ENCODE results near the gene SPECC1L.
"Not testable (repeated sequence)": the region's sequence is repeated elsewhere in the genome, so short reads cannot be mapped to it uniquely, and the experiment has no call there.

SPECC1L gene

GRCh38 chr22:24235315-24235714 is 35.3 kb upstream of the SPECC1L start:
- Histone ChIP-seq H3K9ac (ENCODE audit: low read depth in 1 of 2, low read length in 2 of 2) (no peak overlapping the region), H3K36me3 (ENCODE audit: control insufficient read depth in 1 of 2, insufficient read depth in 2 of 2, low read length in 2 of 2) (no peaks in the 10 kb centered on the region), H3K4me3 (ENCODE audit: low read depth in 1 of 2, low read length in 2 of 2) (no peak overlapping the region), H3K27me3 (ENCODE audit: control insufficient read depth in 1 of 2, insufficient read depth in 2 of 2, low read length in 2 of 2) (no peaks in the 10 kb centered on the region), H3K9me3 (ENCODE audit: control insufficient read depth in 1 of 2, low read length in 2 of 2) (no peaks in the 10 kb centered on the region), H3K27ac (ENCODE audit: low read depth, low read length) (no peak overlapping the region), H3K4me1 (ENCODE audit: control insufficient read depth in 1 of 2, insufficient read depth in 2 of 2, low read length in 2 of 2) (no peaks in the 10 kb centered on the region)

GRCh38 chr22:24236656-24237055 is 34.0 kb upstream of the SPECC1L start:
- Histone ChIP-seq H3K27me3 (ENCODE audit: control insufficient read depth in 1 of 2, insufficient read depth in 2 of 2, low read length in 2 of 2) (no peaks in the 10 kb centered on the region), H3K4me3 (ENCODE audit: low read depth in 1 of 2, low read length in 2 of 2) (no peak overlapping the region), H3K27ac (ENCODE audit: low read depth, low read length) (no peak overlapping the region), H3K9ac (ENCODE audit: low read depth in 1 of 2, low read length in 2 of 2) (no peak overlapping the region), H3K9me3 (ENCODE audit: control insufficient read depth in 1 of 2, low read length in 2 of 2) (no peaks in the 10 kb centered on the region), H3K36me3 (ENCODE audit: control insufficient read depth in 1 of 2, insufficient read depth in 2 of 2, low read length in 2 of 2) (no peaks in the 10 kb centered on the region), H3K4me1 (ENCODE audit: control insufficient read depth in 1 of 2, insufficient read depth in 2 of 2, low read length in 2 of 2) (no peaks in the 10 kb centered on the region)

GRCh38 chr22:24238101-24238694 is 32.4 kb upstream of the SPECC1L start:
- H3K9me3 ChIP-seq (ENCODE audit: control insufficient read depth in 1 of 2, low read length in 2 of 2); H3K4me1 ChIP-seq (ENCODE audit: control insufficient read depth in 1 of 2, insufficient read depth in 2 of 2, low read length in 2 of 2); H3K27ac ChIP-seq (ENCODE audit: low read depth, low read length); H3K36me3 ChIP-seq (ENCODE audit: control insufficient read depth in 1 of 2, insufficient read depth in 2 of 2, low read length in 2 of 2); H3K9ac ChIP-seq (ENCODE audit: low read depth in 1 of 2, low read length in 2 of 2); H3K4me3 ChIP-seq (ENCODE audit: low read depth in 1 of 2, low read length in 2 of 2); H3K27me3 ChIP-seq (ENCODE audit: control insufficient read depth in 1 of 2, insufficient read depth in 2 of 2, low read length in 2 of 2): not testable (repeated sequence)

- H3K36me3 ChIP-seq (ENCODE audit: control insufficient read depth in 1 of 2, insufficient read depth in 2 of 2, low read length in 2 of 2) = no peaks in the 10 kb centered on the region
- H3K9ac ChIP-seq (ENCODE audit: low read depth in 1 of 2, low read length in 2 of 2) = no peak overlapping the region
- H3K9me3 ChIP-seq (ENCODE audit: control insufficient read depth in 1 of 2, low read length in 2 of 2) = no peaks in the 10 kb centered on the region
- peaks cover 0 to 7% of the 10 kb centered on the region in 2 donors for H3K4me1 ChIP-seq (ENCODE audit: control insufficient read depth in 1 of 2, insufficient read depth in 2 of 2, low read length in 2 of 2)
- H3K27ac ChIP-seq (ENCODE audit: low read depth, low read length) = no peak overlapping the region
- no peak overlapping the region for H3K4me3 ChIP-seq (ENCODE audit: low read depth in 1 of 2, low read length in 2 of 2)
- H3K27me3 ChIP-seq (ENCODE audit: control insufficient read depth in 1 of 2, insufficient read depth in 2 of 2, low read length in 2 of 2) = no peaks in the 10 kb centered on the region
Observed at GRCh38 chr22:24240381-24240780, 30.2 kb upstream of the SPECC1L start.

GRCh38 chr22:24240985-24241692 is 29.5 kb upstream of the SPECC1L start:
- H3K27me3 ChIP-seq (ENCODE audit: control insufficient read depth in 1 of 2, insufficient read depth in 2 of 2, low read length in 2 of 2); H3K27ac ChIP-seq (ENCODE audit: low read depth, low read length); H3K36me3 ChIP-seq (ENCODE audit: control insufficient read depth in 1 of 2, insufficient read depth in 2 of 2, low read length in 2 of 2); H3K4me1 ChIP-seq (ENCODE audit: control insufficient read depth in 1 of 2, insufficient read depth in 2 of 2, low read length in 2 of 2); H3K4me3 ChIP-seq (ENCODE audit: low read depth in 1 of 2, low read length in 2 of 2); H3K9ac ChIP-seq (ENCODE audit: low read depth in 1 of 2, low read length in 2 of 2); H3K9me3 ChIP-seq (ENCODE audit: control insufficient read depth in 1 of 2, low read length in 2 of 2): not testable (repeated sequence)

GRCh38 chr22:24243417-24243816 is 27.2 kb upstream of the SPECC1L start:
- peaks cover 4 to 14% of the 10 kb centered on the region in 2 donors for H3K4me1 ChIP-seq (ENCODE audit: control insufficient read depth in 1 of 2, insufficient read depth in 2 of 2, low read length in 2 of 2)
- not testable (repeated sequence) for H3K4me3 ChIP-seq (ENCODE audit: low read depth in 1 of 2, low read length in 2 of 2); H3K9ac ChIP-seq (ENCODE audit: low read depth in 1 of 2, low read length in 2 of 2); H3K36me3 ChIP-seq (ENCODE audit: control insufficient read depth in 1 of 2, insufficient read depth in 2 of 2, low read length in 2 of 2); H3K9me3 ChIP-seq (ENCODE audit: control insufficient read depth in 1 of 2, low read length in 2 of 2); H3K27ac ChIP-seq (ENCODE audit: low read depth, low read length); H3K27me3 ChIP-seq (ENCODE audit: control insufficient read depth in 1 of 2, insufficient read depth in 2 of 2, low read length in 2 of 2)

GRCh38 chr22:24244144-24244787 is 26.4 kb upstream of the SPECC1L start:
- H3K9ac ChIP-seq (ENCODE audit: low read depth in 1 of 2, low read length in 2 of 2) = no peak overlapping the region
- no peak overlapping the region for H3K27ac ChIP-seq (ENCODE audit: low read depth, low read length)
- no peaks in the 10 kb centered on the region for H3K36me3 ChIP-seq (ENCODE audit: control insufficient read depth in 1 of 2, insufficient read depth in 2 of 2, low read length in 2 of 2)
- H3K27me3 ChIP-seq (ENCODE audit: control insufficient read depth in 1 of 2, insufficient read depth in 2 of 2, low read length in 2 of 2) = no peaks in the 10 kb centered on the region
- H3K4me3 ChIP-seq (ENCODE audit: low read depth in 1 of 2, low read length in 2 of 2) = peak overlapping the region; percentile 29 to 50
- no peaks in the 10 kb centered on the region for H3K9me3 ChIP-seq (ENCODE audit: control insufficient read depth in 1 of 2, low read length in 2 of 2)
- H3K4me1 ChIP-seq (ENCODE audit: control insufficient read depth in 1 of 2, insufficient read depth in 2 of 2, low read length in 2 of 2) = peaks cover 4 to 14% of the 10 kb centered on the region in 2 donors

- not testable (repeated sequence) for H3K36me3 ChIP-seq (ENCODE audit: control insufficient read depth in 1 of 2, insufficient read depth in 2 of 2, low read length in 2 of 2); H3K9ac ChIP-seq (ENCODE audit: low read depth in 1 of 2, low read length in 2 of 2); H3K27me3 ChIP-seq (ENCODE audit: control insufficient read depth in 1 of 2, insufficient read depth in 2 of 2, low read length in 2 of 2); H3K9me3 ChIP-seq (ENCODE audit: control insufficient read depth in 1 of 2, low read length in 2 of 2)
- H3K27ac ChIP-seq (ENCODE audit: low read depth, low read length) = peak within 1 kb of the TSS; percentile 50
- peaks cover 4 to 14% of the 10 kb centered on the region in 2 donors for H3K4me1 ChIP-seq (ENCODE audit: control insufficient read depth in 1 of 2, insufficient read depth in 2 of 2, low read length in 2 of 2)
- H3K4me3 ChIP-seq (ENCODE audit: low read depth in 1 of 2, low read length in 2 of 2) = peak within 1 kb of the TSS; percentile 29 to 50
Observed at GRCh38 chr22:24245030-24245431, 25.6 kb upstream of the SPECC1L start, which contains the start of gene GGT5. GGT5 (minus strand) TSS chr22:24245082; CDS start chr22:24244725, 357 bp downstream.

GRCh38 chr22:24245584-24246561 is 24.8 kb upstream of the SPECC1L start:
- H3K4me3 ChIP-seq (ENCODE audit: low read depth in 1 of 2, low read length in 2 of 2) = peak overlapping the region in 1 of 2 donors; percentile 16
- peak overlapping the region; percentile 50 for H3K27ac ChIP-seq (ENCODE audit: low read depth, low read length)
- H3K9me3 ChIP-seq (ENCODE audit: control insufficient read depth in 1 of 2, low read length in 2 of 2); H3K36me3 ChIP-seq (ENCODE audit: control insufficient read depth in 1 of 2, insufficient read depth in 2 of 2, low read length in 2 of 2); H3K27me3 ChIP-seq (ENCODE audit: control insufficient read depth in 1 of 2, insufficient read depth in 2 of 2, low read length in 2 of 2); H3K9ac ChIP-seq (ENCODE audit: low read depth in 1 of 2, low read length in 2 of 2): not testable (repeated sequence)
- peaks cover 4 to 14% of the 10 kb centered on the region in 2 donors for H3K4me1 ChIP-seq (ENCODE audit: control insufficient read depth in 1 of 2, insufficient read depth in 2 of 2, low read length in 2 of 2)

Data from duodenal mucosa (tissue), 2 donors.